K562 (cell line): ENCODE results near the gene MAGI2. TPM values are rescaled to one million over a fixed set of nuclear protein-coding genes. Genes with fewer than 3 reads are reported as not detected.

ENCODE experiments used
- ATAC-seq: fragments of 200-7000 bp; cut with Tn5 transposase; 3 replicates; pipeline ENCODE4 v1.9.1; 2020; ENCODE audit warnings: moderate library complexity
- BruUV-seq: library from RNA; stranded (reverse); fragments of 400-500 nt; replicated peaks from 2 replicates; lab custom pipeline; 2021; lab: Mats Ljungman, UMichigan
- CTCF ChIA-PET: fragments of 300-600 bp; formaldehyde crosslinking; extraction: SDS; loops from one replicate; lab custom pipeline; 2021; ENCODE audit warnings: low intra/inter-chr PET ratio; lab: Yijun Ruan, JAX
- POLR2A ChIA-PET: fragments of 300-600, 350-650 bp; sonication (Branson Sonifier 250); formaldehyde crosslinking; extraction: SDS; loops from one replicate; lab custom pipeline; 2021; ENCODE audit warnings: antibody characterized with exemption, inconsistent platforms; lab: Yijun Ruan, JAX
- DNase-seq, 4 experiments: peaks; one replicate each; pipeline versions ENCODE4 v3.0.0 to v3.0.0-alpha.2; 2011 to 2018; ENCODE audit warnings: low spot score in 3 of 4, mixed read lengths in 3 of 4; ENCODE audit errors: extremely low read depth in 1 of 4
- FAIRE-seq: peaks from 2 replicates; lab custom pipeline; 2011; peaks lifted over from hg19 to GRCh38; lab: Jason Lieb, UNC
- H2AFZ ChIP-seq: 2 replicates; pipeline ENCODE4 v1.6.0; 2011; ENCODE audit warnings: low read depth, low read length, control low read depth, inconsistent platforms
- H3K27ac ChIP-seq: fragments of 200-600 bp; 3 replicates; pipeline ENCODE4 v1.8.0; 2011; ENCODE audit warnings: low read depth, mild to moderate bottlenecking, control low read depth, inconsistent platforms, low read length, moderate library complexity, mixed read lengths; ENCODE audit errors: extremely low read depth
- H3K27me3 ChIP-seq, 2 experiments: fragments of 300-600 bp in 1 of 2; 2 replicates in 1 of 2; 3 replicates in 1 of 2; pipeline versions ENCODE4 v1.6.0 to v1.8.0; 2011; ENCODE audit warnings: inconsistent platforms in 2 of 2, low read length in 2 of 2, mild to moderate bottlenecking in 1 of 2, mixed read lengths in 1 of 2, moderate library complexity in 1 of 2; ENCODE audit not compliant: control insufficient read depth in 2 of 2, insufficient read depth in 2 of 2
- H3K36me3 ChIP-seq: fragments of 300-600 bp; 3 replicates; pipeline ENCODE4 v1.8.0; 2011; ENCODE audit warnings: mild to moderate bottlenecking, low read length, inconsistent platforms; ENCODE audit not compliant: control insufficient read depth, insufficient read depth
- H3K4me1 ChIP-seq, 2 experiments: fragments of 200-600 bp in 1 of 2; replicated peaks in 1 of 2; 2 replicates in 1 of 2; 3 replicates in 1 of 2; pipeline versions ENCODE4 v1.5.1 to v1.8.0; 2011; ENCODE audit warnings: inconsistent platforms in 2 of 2, low read length in 2 of 2, mild to moderate bottlenecking in 1 of 2, mixed read lengths in 1 of 2, moderate library complexity in 1 of 2; ENCODE audit not compliant: control insufficient read depth in 2 of 2, insufficient read depth in 2 of 2
- H3K4me2 ChIP-seq: 2 replicates; pipeline ENCODE4 v1.6.1; 2011; ENCODE audit warnings: low read length, control low read depth, inconsistent platforms, mixed read lengths; ENCODE audit not compliant: insufficient read depth
- H3K4me3 ChIP-seq: fragments of 200-600 bp; sonication (generic), shearing (Covaris generic); 2 replicates; pipeline ENCODE4 v1.5.1; 2016; ENCODE audit warnings: control low read depth, inconsistent platforms
- H3K79me2 ChIP-seq: fragments of 200-600 bp; 3 replicates; pipeline ENCODE4 v1.8.0; 2011; ENCODE audit warnings: low read length, inconsistent platforms; ENCODE audit not compliant: control insufficient read depth, insufficient read depth
- H3K9ac ChIP-seq, 2 experiments: 2 replicates each; pipeline versions ENCODE4 v1.6.0 to v1.6.1; 2011; ENCODE audit warnings: low read depth in 2 of 2, low read length in 2 of 2, control low read depth in 1 of 2, inconsistent platforms in 1 of 2, mild to moderate bottlenecking in 1 of 2, mixed read lengths in 1 of 2; ENCODE audit not compliant: insufficient read depth in 1 of 2
- H3K9me1 ChIP-seq: one replicate; pipeline ENCODE4 v1.6.0; 2011; ENCODE audit warnings: inconsistent platforms, mild to moderate bottlenecking, low read length, moderate library complexity; ENCODE audit not compliant: control insufficient read depth, insufficient read depth
- H3K9me3 ChIP-seq: replicated peaks from 2 replicates; pipeline ENCODE4 v1.5.1; 2011; ENCODE audit warnings: low read depth, low read length, inconsistent platforms; ENCODE audit not compliant: control insufficient read depth, insufficient read depth
- H4K20me1 ChIP-seq: replicated peaks from 2 replicates; pipeline ENCODE4 v1.6.1; 2011; ENCODE audit warnings: low read length, inconsistent platforms, mixed read lengths; ENCODE audit not compliant: control insufficient read depth, insufficient read depth
- ASH1L ChIP-seq: fragments of 450-650 bp; IDR thresholded peaks from 2 replicates; pipeline ENCODE4 v1.6.1; 2018; ENCODE audit warnings: borderline replicate concordance, mild to moderate bottlenecking, low read depth; ENCODE audit not compliant: partially characterized antibody
- CHD2 ChIP-seq: IDR thresholded peaks from 2 replicates; pipeline ENCODE4 v1.6.1; 2011; ENCODE audit warnings: low read depth, low read length
- CHD4 ChIP-seq: fragments of 200-600 bp; sonication (generic); IDR thresholded peaks from 3 replicates; pipeline ENCODE4 v1.6.1; 2012; ENCODE audit warnings: low read depth, mild to moderate bottlenecking, mixed read lengths, low read length, inconsistent platforms; ENCODE audit not compliant: insufficient read depth, insufficient replicate concordance, poor library complexity, severe bottlenecking
- NUFIP1 ChIP-seq: fragments of 450-650 bp; IDR thresholded peaks from 2 replicates; pipeline ENCODE4 v1.6.1; 2018; ENCODE audit not compliant: partially characterized antibody
- PHTF2 ChIP-seq: fragments of 250-450 bp; sonication (Bioruptor Pico); IDR thresholded peaks from 2 replicates; pipeline ENCODE4 v1.5.0; 2021; ENCODE audit warnings: mild to moderate bottlenecking
- POLR2A ChIP-seq: fragments of 450-650 bp; conservative IDR thresholded peaks from 2 replicates; pipeline ENCODE4 v1.6.1; 2016
- ZNF232 ChIP-seq: sonication (generic); formaldehyde crosslinking; IDR thresholded peaks from 2 replicates; pipeline ENCODE4 v1.8.0; 2022; ENCODE audit warnings: mild to moderate bottlenecking, missing genetic modification reagents
- ZNF347 ChIP-seq: fragments of 450-650 bp; formaldehyde crosslinking; IDR thresholded peaks from 2 replicates; pipeline ENCODE4 v1.4.0; 2020; ENCODE audit warnings: low read depth, mild to moderate bottlenecking, moderate library complexity
- ZNF444 ChIP-seq: fragments of 250-450 bp; sonication (Bioruptor Pico); IDR thresholded peaks from 2 replicates; pipeline ENCODE4 v1.4.0; 2020; ENCODE audit warnings: mild to moderate bottlenecking, moderate library complexity
- WGBS: fragments of 100-300 bp; shearing (Covaris generic); methylation state at CpG from one replicate; pipeline ENCODE4 v1.1.6; 2016; ENCODE audit warnings: low coverage, mixed read lengths; ENCODE audit not compliant: insufficient coverage; ENCODE audit errors: missing lambda C conversion rate; 5-methylcytosine and 5-hydroxymethylcytosine counted together
- in situ Hi-C: fragments of 300-500 bp; cut with MboI; formaldehyde crosslinking; loops from 4 replicates; pipeline ENCODE4 v1.15.0; 2018; ENCODE audit warnings: inconsistent platforms, mixed read lengths
- intact Hi-C: fragments of 100-400 bp; cut with micrococcal nuclease; formaldehyde crosslinking; loops from 2 replicates; pipeline ENCODE4 v1.14.2; 2022
- polyA plus RNA-seq, 8 experiments: library from polyadenylated mRNA; depleted of rRNA in 4 of 8; stranded (reverse) in 5 of 8; unstranded in 3 of 8; fragments of >200 nt; fragmentation: Nextera tagmentation in 2 of 8; fragmentation: Illumina TruSeq in 1 of 8; extraction: Ambion mirVana in 2 of 8; extraction: Trizol in 1 of 8; gene quantifications; 2 replicates each; pipeline versions ENCODE4 v1.2.1 to v1.2.3, GENCODE V29; 2011 to 2014; ENCODE audit warnings: inconsistent platforms in 1 of 8, missing spikeins in 1 of 8
- total RNA-seq, 7 experiments: library from RNA; depleted of rRNA in 6 of 7; stranded (reverse); fragments of >200 nt in 6 of 7; fragmentation: Illumina TruSeq in 2 of 7; extraction: Trizol in 2 of 7; gene quantifications; 2 replicates each; pipeline versions ENCODE4 v1.2.1 to v1.2.3, GENCODE V29; 2011 to 2021; ENCODE audit warnings: low replicate concordance in 1 of 7
- TF ChIP-seq, protein P1 (sequence below): sonication (generic); formaldehyde crosslinking; IDR thresholded peaks from 2 replicates; pipeline ENCODE4 v1.8.1; 2022; ENCODE audit warnings: missing genetic modification reagents
- TF ChIP-seq, protein P2 (sequence below): fragments of 450-650 bp; IDR thresholded peaks from 2 replicates; pipeline ENCODE4 v1.6.1; 2014; ENCODE audit warnings: low read depth, mild to moderate bottlenecking, moderate library complexity, borderline replicate concordance

The MAGI2 gene
- total and polyA plus RNA-seq, 9 of the 15 experiments (the other 6 are each of a cell fraction or from before 2014, with no cell fraction given), result 0.27 to 1.4 (median 0.70) TPM

DNA sequence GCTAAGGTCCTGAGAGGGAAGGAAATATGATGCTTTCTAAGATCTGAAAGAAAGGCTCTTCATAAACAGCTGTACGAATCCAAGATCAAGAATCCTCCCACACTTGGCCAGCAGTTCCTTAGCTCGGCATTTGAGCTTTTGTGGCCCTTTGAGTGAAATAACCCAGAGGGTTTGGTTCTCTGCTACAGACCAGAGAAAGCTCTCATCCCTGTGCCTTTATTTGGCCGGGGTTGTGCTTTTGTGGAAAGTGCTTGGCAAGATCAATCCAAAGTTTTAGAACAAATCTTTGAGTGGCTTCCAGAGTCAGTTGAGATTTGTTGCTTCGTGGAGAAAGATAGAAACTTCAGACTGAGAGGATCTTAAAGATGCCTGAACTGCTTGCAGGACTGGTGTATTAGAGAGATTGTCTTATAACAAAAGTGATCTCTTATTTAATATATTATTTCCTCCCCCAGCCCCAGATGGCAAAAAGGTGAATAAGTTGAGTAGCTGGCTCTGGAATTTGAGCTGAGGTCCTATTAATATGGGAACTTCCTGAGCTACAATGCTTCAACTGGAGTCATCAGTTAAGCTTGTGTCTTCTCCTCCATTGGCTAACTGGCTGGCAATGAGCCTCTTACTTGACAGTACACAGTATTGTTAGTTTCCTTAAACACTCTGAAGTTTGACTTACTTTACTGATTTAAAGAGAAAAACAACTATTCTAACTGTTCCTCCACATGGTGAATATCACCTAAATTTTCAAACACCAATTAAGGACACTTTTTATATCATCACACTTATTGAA is 687.3 kb downstream of the MAGI2 start:
- Histone ChIP-seq H3K9me3 (no peaks in the 10 kb centered on the region), H3K27ac (no peak overlapping the region), H3K9ac (no peak overlapping the region), H3K4me3 (no peak overlapping the region), H4K20me1 (no peaks in the 10 kb centered on the region), H3K27me3 (no peaks in the 10 kb centered on the region), H2AFZ (no peak overlapping the region), H3K4me1 (no peaks in the 10 kb centered on the region), H3K9me1 (no peaks in the 10 kb centered on the region), H3K36me3 (no peaks in the 10 kb centered on the region), H3K79me2 (no peaks in the 10 kb centered on the region), H3K4me2 (no peak overlapping the region)
- FAIRE-seq (no peak), ATAC-seq (no peak), DNase-seq (no peak)
- WGBS, result 0% methylated on average over 4 of the region's 4 CpGs
- ChIA-PET CTCF (no interaction called here), POLR2A (no interaction called here)
- TF ChIP-seq PHTF2 (CRISPR knock-in tag), result no peak
- no peak for TF ChIP-seq ZNF444
- no peak for TF ChIP-seq NUFIP1
- no peak for TF ChIP-seq ZNF347 (CRISPR knock-in tag)
- intact Hi-C loops, result no loop called here
- in situ Hi-C loops, result no loop called here
- no TSS peak for BruUV-seq

- H2AFZ ChIP-seq, result no peak overlapping the region
- no peak overlapping the region for H3K27ac ChIP-seq
- no peaks in the 10 kb centered on the region for H4K20me1 ChIP-seq
- ATAC-seq (no peak), FAIRE-seq (no peak), DNase-seq (no peak)
- intact Hi-C loops (no loop called here), in situ Hi-C loops (no loop called here)
- H3K36me3 ChIP-seq, result no peaks in the 10 kb centered on the region
- no peaks in the 10 kb centered on the region for H3K79me2 ChIP-seq
- ChIA-PET CTCF (no interaction called here), POLR2A (no interaction called here)
- H3K9ac ChIP-seq, result no peak overlapping the region
- WGBS, result 0% methylated on average over 3 of the region's 3 CpGs
- H3K27me3 ChIP-seq, result no peaks in the 10 kb centered on the region
- TF ChIP-seq ZNF232 (no peak), POLR2A (no peak), CHD2 (no peak), ASH1L (no peak), CHD4 (no peak)
- TF ChIP-seq, protein P1, sequence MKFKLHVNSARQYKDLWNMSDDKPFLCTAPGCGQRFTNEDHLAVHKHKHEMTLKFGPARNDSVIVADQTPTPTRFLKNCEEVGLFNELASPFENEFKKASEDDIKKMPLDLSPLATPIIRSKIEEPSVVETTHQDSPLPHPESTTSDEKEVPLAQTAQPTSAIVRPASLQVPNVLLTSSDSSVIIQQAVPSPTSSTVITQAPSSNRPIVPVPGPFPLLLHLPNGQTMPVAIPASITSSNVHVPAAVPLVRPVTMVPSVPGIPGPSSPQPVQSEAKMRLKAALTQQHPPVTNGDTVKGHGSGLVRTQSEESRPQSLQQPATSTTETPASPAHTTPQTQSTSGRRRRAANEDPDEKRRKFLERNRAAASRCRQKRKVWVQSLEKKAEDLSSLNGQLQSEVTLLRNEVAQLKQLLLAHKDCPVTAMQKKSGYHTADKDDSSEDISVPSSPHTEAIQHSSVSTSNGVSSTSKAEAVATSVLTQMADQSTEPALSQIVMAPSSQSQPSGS (CRISPR knock-in tag), result no peak
- TF ChIP-seq, protein P2, sequence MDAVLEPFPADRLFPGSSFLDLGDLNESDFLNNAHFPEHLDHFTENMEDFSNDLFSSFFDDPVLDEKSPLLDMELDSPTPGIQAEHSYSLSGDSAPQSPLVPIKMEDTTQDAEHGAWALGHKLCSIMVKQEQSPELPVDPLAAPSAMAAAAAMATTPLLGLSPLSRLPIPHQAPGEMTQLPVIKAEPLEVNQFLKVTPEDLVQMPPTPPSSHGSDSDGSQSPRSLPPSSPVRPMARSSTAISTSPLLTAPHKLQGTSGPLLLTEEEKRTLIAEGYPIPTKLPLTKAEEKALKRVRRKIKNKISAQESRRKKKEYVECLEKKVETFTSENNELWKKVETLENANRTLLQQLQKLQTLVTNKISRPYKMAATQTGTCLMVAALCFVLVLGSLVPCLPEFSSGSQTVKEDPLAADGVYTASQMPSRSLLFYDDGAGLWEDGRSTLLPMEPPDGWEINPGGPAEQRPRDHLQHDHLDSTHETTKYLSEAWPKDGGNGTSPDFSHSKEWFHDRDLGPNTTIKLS, result no peak
- no peaks in the 10 kb centered on the region for H3K9me1 ChIP-seq
- no peak overlapping the region for H3K4me2 ChIP-seq
- no peak overlapping the region for H3K4me3 ChIP-seq
- H3K9me3 ChIP-seq, result no peaks in the 10 kb centered on the region
- no TSS peak for BruUV-seq
- H3K4me1 ChIP-seq, result no peaks in the 10 kb centered on the region
Measured at GRCh38 chr7:78764571-78764970, 688.9 kb downstream of the MAGI2 start.
